ENCODE measurements around the gene SKAP2.
"Not testable (repeated sequence)": the region's sequence is repeated elsewhere in the genome, so short reads cannot be mapped to it uniquely, and the experiment has no call there.

GRCh38 chr7:26836793-26837192 is 27.6 kb downstream of the SKAP2 start:
- not testable (repeated sequence) for TF ChIP-seq CTCF, EP300, POLR2AphosphoS5, POLR2A (IDR thresholded peaks at IDR 0.05)
